ENCODE measurements around the gene CYP27A1. TPM values are rescaled to one million over a fixed set of nuclear protein-coding genes. Genes with fewer than 3 reads are reported as not detected.

The CYP27A1 gene
- total and polyA plus RNA-seq, 12 donors: 29.1 to 124 (median 81.0) TPM

DNA sequence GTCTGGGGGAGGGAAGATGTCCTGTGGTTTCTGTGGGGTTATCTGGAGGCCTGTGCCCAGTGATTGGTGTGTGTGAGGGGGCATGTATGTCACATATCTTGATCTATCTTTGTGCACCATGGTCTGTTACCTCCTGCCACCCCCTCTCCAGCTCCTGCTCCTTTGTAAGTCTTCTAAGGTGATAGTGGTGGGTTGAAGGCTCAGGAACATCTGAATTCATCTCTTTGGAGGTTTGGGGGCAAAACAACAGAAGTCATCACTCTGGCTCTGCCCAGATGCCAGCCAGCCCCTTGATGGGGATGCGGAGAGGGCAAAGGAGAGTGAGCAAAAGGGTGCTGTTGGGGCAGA, 74.9 kb downstream of the CYP27A1 start:
- H3K9me3 ChIP-seq (replicated peaks in 1 of 3): no peaks in the 10 kb centered on the region
- 71 to 85% (median 79%) methylated on average over 1 of the region's 1 CpG for WGBS, 4 donors
- H3K36me3 ChIP-seq (replicated peaks in 1 of 2): no peaks in the 10 kb centered on the region
- H3K27ac ChIP-seq: no peak overlapping the region
- no peak for DNase-seq
- H3K4me3 ChIP-seq: no peak overlapping the region
- intact Hi-C loops (cut with DNase I): no loop called here
- H3K27me3 ChIP-seq: peaks cover 49% of the 10 kb centered on the region
- TF ChIP-seq, protein P1, sequence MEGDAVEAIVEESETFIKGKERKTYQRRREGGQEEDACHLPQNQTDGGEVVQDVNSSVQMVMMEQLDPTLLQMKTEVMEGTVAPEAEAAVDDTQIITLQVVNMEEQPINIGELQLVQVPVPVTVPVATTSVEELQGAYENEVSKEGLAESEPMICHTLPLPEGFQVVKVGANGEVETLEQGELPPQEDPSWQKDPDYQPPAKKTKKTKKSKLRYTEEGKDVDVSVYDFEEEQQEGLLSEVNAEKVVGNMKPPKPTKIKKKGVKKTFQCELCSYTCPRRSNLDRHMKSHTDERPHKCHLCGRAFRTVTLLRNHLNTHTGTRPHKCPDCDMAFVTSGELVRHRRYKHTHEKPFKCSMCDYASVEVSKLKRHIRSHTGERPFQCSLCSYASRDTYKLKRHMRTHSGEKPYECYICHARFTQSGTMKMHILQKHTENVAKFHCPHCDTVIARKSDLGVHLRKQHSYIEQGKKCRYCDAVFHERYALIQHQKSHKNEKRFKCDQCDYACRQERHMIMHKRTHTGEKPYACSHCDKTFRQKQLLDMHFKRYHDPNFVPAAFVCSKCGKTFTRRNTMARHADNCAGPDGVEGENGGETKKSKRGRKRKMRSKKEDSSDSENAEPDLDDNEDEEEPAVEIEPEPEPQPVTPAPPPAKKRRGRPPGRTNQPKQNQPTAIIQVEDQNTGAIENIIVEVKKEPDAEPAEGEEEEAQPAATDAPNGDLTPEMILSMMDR (IDR thresholded peaks at IDR 0.05): no peak
- TF ChIP-seq POLR2A (IDR thresholded peaks at IDR 0.05): no peak
- H3K4me1 ChIP-seq (replicated peaks in 1 of 2): peaks cover 0 to 12% of the 10 kb centered on the region in 2 donors

DNA sequence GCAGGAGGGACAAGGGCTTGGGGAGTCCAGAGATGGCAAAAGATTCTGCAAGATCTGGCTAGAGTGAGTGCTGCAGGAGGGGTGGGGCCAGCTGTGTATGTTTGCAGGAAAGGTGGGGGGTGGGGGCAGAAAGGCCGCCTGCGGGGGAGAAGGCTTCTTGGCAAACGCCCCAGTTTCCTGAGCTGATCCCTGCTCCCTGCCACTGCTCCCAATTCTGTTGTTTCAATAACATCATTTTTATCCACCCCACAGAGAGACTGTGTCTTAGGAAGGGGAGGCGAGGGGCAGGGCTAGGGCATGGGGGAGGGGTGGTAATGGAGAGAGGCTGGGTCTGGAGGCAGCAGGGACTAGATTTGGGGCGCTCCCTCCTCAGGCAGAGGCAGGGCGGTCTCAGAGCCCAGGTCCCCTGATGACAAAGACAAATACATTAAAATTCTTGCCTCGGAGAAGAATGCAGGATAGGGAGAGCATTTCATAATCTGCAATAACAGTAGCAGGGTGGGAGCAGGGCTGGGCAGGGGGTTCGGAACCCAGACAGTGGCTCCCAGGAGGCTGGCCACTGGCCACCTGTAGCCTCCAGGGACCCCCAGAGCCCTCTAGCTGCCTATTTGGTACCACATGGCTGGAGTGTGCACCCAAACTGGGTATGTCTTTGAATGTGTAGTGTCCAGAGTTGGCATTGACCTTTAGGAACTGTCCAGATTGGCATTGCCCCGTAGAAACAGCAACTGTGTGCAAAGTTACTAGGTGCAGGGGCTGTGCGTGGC, 75.6 kb downstream of the CYP27A1 start:
- peaks cover 0 to 12% of the 10 kb centered on the region in 2 donors for H3K4me1 ChIP-seq (replicated peaks in 1 of 2)
- intact Hi-C loops (cut with DNase I): no loop called here

DNA sequence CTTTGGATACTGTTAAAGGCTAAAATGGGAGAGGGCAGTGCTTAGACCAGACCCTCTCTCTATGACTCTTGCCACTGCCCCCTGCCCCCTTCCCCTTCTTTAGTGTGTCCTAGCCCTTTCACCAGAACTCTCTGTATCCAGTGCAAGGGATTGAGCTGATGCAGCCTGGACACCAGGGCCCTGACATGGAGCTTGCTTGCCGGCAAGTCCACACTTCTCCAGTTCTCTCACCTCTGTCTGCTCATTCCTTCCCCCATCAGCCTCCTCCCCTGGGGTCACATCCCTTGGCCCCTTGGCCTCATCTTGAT, 76.1 kb downstream of the CYP27A1 start:
- Histone ChIP-seq H3K4me1 (replicated peaks in 1 of 2) (peaks cover 0 to 12% of the 10 kb centered on the region in 2 donors), H3K4me3 (no peak overlapping the region), H3K9me3 (replicated peaks in 1 of 3) (no peaks in the 10 kb centered on the region), H3K36me3 (replicated peaks in 1 of 2) (no peaks in the 10 kb centered on the region), H3K27me3 (peaks cover 49% of the 10 kb centered on the region), H3K27ac (no peak overlapping the region)
- DNase-seq: no peak
- intact Hi-C loops (cut with DNase I): no loop called here
- 31 to 50% (median 40%) methylated on average over 1 of the region's 1 CpG for WGBS, 4 donors
- TF ChIP-seq, protein P1 (IDR thresholded peaks at IDR 0.05): no peak
- TF ChIP-seq POLR2A (IDR thresholded peaks at IDR 0.05): no peak

More for the DNA sequence above, 75.6 kb downstream of the CYP27A1 start:
- H3K27me3 ChIP-seq: peaks cover 49% of the 10 kb centered on the region
- DNase-seq: no peak
- H3K36me3 ChIP-seq (replicated peaks in 1 of 2): no peaks in the 10 kb centered on the region
- WGBS, 4 donors: 23 to 35% (median 28%) methylated on average over 10 of the region's 10 CpGs
- TF ChIP-seq, protein P1 (IDR thresholded peaks at IDR 0.05): no peak
- no peak for TF ChIP-seq POLR2A (IDR thresholded peaks at IDR 0.05)
- no peak overlapping the region for H3K4me3 ChIP-seq
- no peak overlapping the region for H3K27ac ChIP-seq
- no peaks in the 10 kb centered on the region for H3K9me3 ChIP-seq (replicated peaks in 1 of 3)

DNA sequence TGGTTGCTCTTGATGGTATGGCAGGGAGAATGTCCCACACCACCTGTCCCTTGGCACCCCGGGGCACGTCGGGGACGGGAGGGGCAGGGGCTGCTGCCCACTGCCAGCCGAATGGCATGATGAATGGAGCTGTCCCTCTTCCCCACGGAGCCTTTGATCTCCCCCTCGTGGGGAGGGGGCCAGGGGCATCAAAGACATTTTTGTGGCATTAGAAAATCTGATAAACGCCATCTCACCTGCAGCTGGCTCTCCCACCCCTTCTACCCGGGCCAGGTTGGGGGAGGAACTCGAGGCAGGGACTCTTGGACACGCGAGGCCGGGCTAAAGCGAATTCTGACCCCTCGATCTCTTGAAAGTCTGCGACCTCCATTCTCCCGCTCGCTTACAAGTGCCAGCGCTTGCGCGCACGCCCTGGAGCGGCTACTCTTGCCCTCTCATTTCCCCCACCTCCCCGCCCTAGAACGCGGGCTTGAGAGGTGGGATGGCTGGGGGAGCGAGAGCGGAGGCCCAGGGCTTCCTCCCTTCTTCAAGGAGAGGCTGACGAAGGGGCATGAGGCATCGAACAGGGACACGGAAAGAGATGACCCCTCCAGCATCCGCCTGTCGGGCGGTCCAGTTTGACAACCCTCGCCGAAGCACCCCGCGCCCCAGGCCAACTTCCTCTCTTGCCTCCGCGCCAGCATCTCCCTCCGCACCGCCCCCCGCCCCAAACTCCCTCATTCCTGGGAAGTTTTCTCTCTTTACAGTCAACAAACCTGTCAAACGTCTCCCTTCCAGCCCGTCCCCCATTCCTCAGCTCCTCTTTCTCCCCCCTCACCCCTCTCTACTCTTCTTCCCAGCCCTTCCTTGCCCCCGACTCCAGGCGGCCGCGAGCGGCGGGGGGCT, 77.0 kb downstream of the CYP27A1 start:
- Histone ChIP-seq H3K4me1 (replicated peaks in 1 of 2) (peaks cover 0 to 12% of the 10 kb centered on the region in 2 donors), H3K27me3 (peaks cover 45% of the 10 kb centered on the region), H3K4me3 (peak overlapping the region in 1 of 4 donors; percentile 52), H3K36me3 (replicated peaks in 1 of 2) (no peaks in the 10 kb centered on the region), H3K27ac (no peak overlapping the region), H3K9me3 (replicated peaks in 1 of 3) (no peaks in the 10 kb centered on the region)
- intact Hi-C loops (cut with DNase I): no loop called here
- 5 to 10% (median 7%) methylated on average over 29 to 51 of the region's 51 CpGs for WGBS, 4 donors
- TF ChIP-seq, protein P1 (IDR thresholded peaks at IDR 0.05): no peak
- no peak for TF ChIP-seq POLR2A (IDR thresholded peaks at IDR 0.05)
- no peak for DNase-seq
